ENCODE results near the gene TMTC1. TPM values are rescaled to one million over a fixed set of nuclear protein-coding genes. Genes with fewer than 3 reads are reported as not detected.

Gene TMTC1
- total and polyA plus RNA-seq, 10 donors = 3.4 to 210 (median 137) TPM

DNA sequence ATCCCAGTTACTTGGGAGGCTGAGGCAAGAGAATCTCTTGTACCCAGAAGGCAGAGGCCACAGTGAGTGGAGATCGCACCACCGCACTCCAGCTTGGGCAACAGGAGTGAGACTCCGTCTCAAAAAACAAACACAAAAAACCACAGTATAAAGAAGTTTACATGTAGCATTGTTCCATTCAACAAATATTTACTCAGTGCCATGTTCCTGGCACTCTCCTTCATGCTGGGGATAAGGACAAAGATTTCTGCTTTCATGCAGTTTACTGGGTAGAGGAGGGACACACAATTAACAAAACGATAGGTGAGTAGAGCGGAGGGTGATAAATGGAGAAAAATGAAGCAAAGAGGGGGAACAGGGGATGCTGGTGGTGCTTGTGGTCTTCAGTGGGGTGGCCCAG is 218.0 kb downstream of the TMTC1 start:
- 94 to 99% (median 94%) methylated on average over 5 of the region's 5 CpGs for WGBS, 5 donors
- no peaks in the 10 kb centered on the region for H3K9me3 ChIP-seq
- intact Hi-C loops (cut with DNase I; ENCODE audit: low total_unique reads) = no loop called here

DNA sequence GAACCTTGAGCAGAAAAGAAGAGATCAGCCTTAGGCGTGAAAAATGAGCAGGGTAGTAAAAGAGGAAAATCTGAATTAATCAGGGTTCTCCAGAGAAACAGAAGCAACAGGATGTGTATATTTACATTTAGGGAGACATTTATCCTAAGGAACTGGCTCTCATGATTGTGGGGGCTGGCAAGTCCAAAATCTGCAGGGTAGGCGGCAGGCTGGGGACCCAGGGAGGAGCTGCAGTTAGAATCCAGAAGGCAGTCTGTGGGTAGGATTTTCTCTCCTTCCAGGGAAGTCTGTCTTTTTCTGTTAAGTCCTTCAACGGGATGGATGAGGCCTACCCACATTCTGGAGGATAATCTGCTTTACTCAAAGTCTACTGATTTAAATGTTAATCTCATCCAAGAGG is 218.8 kb downstream of the TMTC1 start:
- intact Hi-C loops (cut with DNase I; ENCODE audit: low total_unique reads) = no loop called here
- H3K4me1 ChIP-seq = peaks cover 23 to 81% (median 54%) of the 10 kb centered on the region in 6 donors
- no peaks in the 10 kb centered on the region for H3K27me3 ChIP-seq (replicated peaks in 1 of 7)
- no peak for DNase-seq
- H3K27ac ChIP-seq = peak overlapping the region; percentile 38 to 85 (median 80)
- WGBS, 5 donors = 84 to 98% (median 93%) methylated on average over 3 of the region's 3 CpGs
- H3K9me3 ChIP-seq = no peaks in the 10 kb centered on the region
- TF ChIP-seq POLR2AphosphoS5 (IDR thresholded peaks at IDR 0.05) = no peak
- H3K36me3 ChIP-seq = peaks cover 0 to 21% (median 0%) of the 10 kb centered on the region in 6 donors
- no peak overlapping the region for H3K4me3 ChIP-seq

More for the DNA sequence above, 218.0 kb downstream of the TMTC1 start:
- Histone ChIP-seq H3K4me1 (peaks cover 19 to 79% (median 46%) of the 10 kb centered on the region in 6 donors), H3K36me3 (peaks cover 0 to 25% (median 0%) of the 10 kb centered on the region in 6 donors), H3K27me3 (replicated peaks in 1 of 7) (no peaks in the 10 kb centered on the region), H3K4me3 (no peak overlapping the region), H3K27ac (peak overlapping the region in 5 of 8 donors; percentile 30 to 84 (median 78))
- DNase-seq = no peak
- TF ChIP-seq POLR2AphosphoS5 (IDR thresholded peaks at IDR 0.05) (no peak), POLR2A (IDR thresholded peaks at IDR 0.05) (no peak)
- TF ChIP-seq, protein P1, sequence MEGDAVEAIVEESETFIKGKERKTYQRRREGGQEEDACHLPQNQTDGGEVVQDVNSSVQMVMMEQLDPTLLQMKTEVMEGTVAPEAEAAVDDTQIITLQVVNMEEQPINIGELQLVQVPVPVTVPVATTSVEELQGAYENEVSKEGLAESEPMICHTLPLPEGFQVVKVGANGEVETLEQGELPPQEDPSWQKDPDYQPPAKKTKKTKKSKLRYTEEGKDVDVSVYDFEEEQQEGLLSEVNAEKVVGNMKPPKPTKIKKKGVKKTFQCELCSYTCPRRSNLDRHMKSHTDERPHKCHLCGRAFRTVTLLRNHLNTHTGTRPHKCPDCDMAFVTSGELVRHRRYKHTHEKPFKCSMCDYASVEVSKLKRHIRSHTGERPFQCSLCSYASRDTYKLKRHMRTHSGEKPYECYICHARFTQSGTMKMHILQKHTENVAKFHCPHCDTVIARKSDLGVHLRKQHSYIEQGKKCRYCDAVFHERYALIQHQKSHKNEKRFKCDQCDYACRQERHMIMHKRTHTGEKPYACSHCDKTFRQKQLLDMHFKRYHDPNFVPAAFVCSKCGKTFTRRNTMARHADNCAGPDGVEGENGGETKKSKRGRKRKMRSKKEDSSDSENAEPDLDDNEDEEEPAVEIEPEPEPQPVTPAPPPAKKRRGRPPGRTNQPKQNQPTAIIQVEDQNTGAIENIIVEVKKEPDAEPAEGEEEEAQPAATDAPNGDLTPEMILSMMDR (IDR thresholded peaks at IDR 0.05 in 8 of 11, conservative IDR thresholded peaks at IDR 0.05 in 3 of 11) = no peak

DNA sequence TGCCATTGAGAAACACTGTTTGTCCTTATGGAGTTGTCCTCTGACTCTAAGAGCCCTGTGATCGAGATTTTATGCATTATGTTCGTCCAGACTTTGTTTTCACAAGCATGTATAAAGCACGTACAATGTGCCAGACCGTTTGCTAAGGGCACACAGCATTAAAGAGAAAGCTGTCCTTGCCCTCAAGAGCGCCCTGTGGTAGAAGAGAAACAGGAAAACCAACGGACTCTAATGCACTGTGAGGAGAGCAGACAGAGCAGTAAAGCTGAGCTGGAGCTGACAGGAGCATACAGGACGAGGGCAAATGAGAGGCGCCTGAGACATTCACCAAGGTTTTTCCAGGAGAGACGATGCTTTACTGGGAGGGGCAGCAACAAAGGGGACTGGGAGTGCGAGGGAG is 220.1 kb downstream of the TMTC1 start:
- Histone ChIP-seq H3K4me1 (peaks cover 21 to 81% (median 55%) of the 10 kb centered on the region in 6 donors), H3K9me3 (no peaks in the 10 kb centered on the region), H3K4me3 (peak overlapping the region in 2 of 8 donors; percentile 17 to 23), H3K27ac (peak overlapping the region; percentile 38 to 85 (median 80)), H3K27me3 (replicated peaks in 1 of 7) (no peaks in the 10 kb centered on the region), H3K36me3 (peaks cover 0 to 21% (median 0%) of the 10 kb centered on the region in 6 donors)
- no peak for DNase-seq
- TF ChIP-seq POLR2A (IDR thresholded peaks at IDR 0.05) = no peak
- peak in 2 of 3 donors; percentile 22 to 38 for TF ChIP-seq POLR2AphosphoS5 (IDR thresholded peaks at IDR 0.05)
- WGBS, 5 donors = 12 to 25% (median 18%) methylated on average over 10 of the region's 10 CpGs
- intact Hi-C loops (cut with DNase I; ENCODE audit: low total_unique reads) = no loop called here

DNA sequence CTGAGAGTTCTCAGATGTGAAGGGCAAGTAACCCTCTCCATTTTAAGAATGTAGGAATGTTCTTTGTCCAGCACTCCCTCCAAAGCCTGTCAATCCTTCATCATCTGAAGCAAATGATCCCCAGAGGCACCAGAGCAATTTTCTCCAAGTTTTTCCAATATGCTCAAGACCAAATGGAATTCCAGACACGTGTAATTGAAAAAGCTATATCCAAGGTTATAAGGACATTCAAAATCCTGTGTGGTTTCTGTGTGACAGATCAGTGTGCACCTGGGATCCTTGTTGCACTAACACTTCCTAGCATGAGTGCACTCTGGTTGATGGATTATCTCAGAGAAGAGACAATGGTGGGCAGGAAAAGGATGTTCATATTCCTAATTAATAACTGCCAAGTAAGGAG is 220.7 kb downstream of the TMTC1 start:
- peak overlapping the region; percentile 38 to 85 (median 80) for H3K27ac ChIP-seq

More for the DNA sequence above, 220.7 kb downstream of the TMTC1 start:
- H3K4me3 ChIP-seq = no peak overlapping the region
- intact Hi-C loops (cut with DNase I; ENCODE audit: low total_unique reads) = no loop called here
- TF ChIP-seq POLR2AphosphoS5 (IDR thresholded peaks at IDR 0.05) = no peak
- no peak for TF ChIP-seq POLR2A (IDR thresholded peaks at IDR 0.05)
- TF ChIP-seq, protein P1 (IDR thresholded peaks at IDR 0.05 in 8 of 11, conservative IDR thresholded peaks at IDR 0.05 in 3 of 11) = no peak
- H3K9me3 ChIP-seq = no peaks in the 10 kb centered on the region
- peaks cover 21 to 78% (median 56%) of the 10 kb centered on the region in 6 donors for H3K4me1 ChIP-seq
- H3K36me3 ChIP-seq = peaks cover 0 to 21% (median 0%) of the 10 kb centered on the region in 6 donors
- no peak for DNase-seq
- WGBS, 5 donors = 23 to 70% (median 47%) methylated on average over 1 of the region's 1 CpG
- no peaks in the 10 kb centered on the region for H3K27me3 ChIP-seq (replicated peaks in 1 of 7)

Data from spleen (tissue), 11 donors.